GM23248 (cell line): ENCODE measurements around the gene OPCML. TPM values are rescaled to one million over a fixed set of nuclear protein-coding genes. Genes with fewer than 3 reads are reported as not detected.

Experiments
- DNase-seq: peaks from one replicate; pipeline ENCODE4 v3.0.0-alpha.2; 2015
- H2AFZ ChIP-seq: fragments of 200-600 bp; sonication (generic); 2 replicates; pipeline ENCODE4 v1.6.1; 2016; ENCODE audit warnings: antibody characterized with exemption
- H3F3A ChIP-seq: fragments of 200-600 bp; sonication (generic); 2 replicates; pipeline ENCODE4 v1.6.1; 2016; ENCODE audit warnings: mild to moderate bottlenecking, antibody characterized with exemption, mixed run types; ENCODE audit not compliant: insufficient read depth
- H3K27ac ChIP-seq: fragments of 200-600 bp; sonication (generic); 2 replicates; pipeline ENCODE4 v1.5.1; 2016; ENCODE audit warnings: mild to moderate bottlenecking
- H3K27me3 ChIP-seq: fragments of 200-600 bp; sonication (generic); replicated peaks from 2 replicates; pipeline ENCODE4 v1.6.1; 2016; ENCODE audit warnings: mild to moderate bottlenecking; ENCODE audit not compliant: insufficient read depth
- H3K36me3 ChIP-seq: fragments of 200-600 bp; sonication (generic); 2 replicates; pipeline ENCODE4 v1.6.1; 2016; ENCODE audit warnings: low read depth, mild to moderate bottlenecking
- H3K4me1 ChIP-seq: fragments of 200-600 bp; sonication (generic); 2 replicates; pipeline ENCODE4 v1.6.1; 2016; ENCODE audit warnings: mild to moderate bottlenecking; ENCODE audit not compliant: insufficient read depth
- H3K4me2 ChIP-seq: fragments of 200-600 bp; sonication (generic); one replicate; pipeline ENCODE4 v1.6.1; 2016; ENCODE audit warnings: mild to moderate bottlenecking; ENCODE audit not compliant: unreplicated experiment
- H3K4me3 ChIP-seq: fragments of 200-600 bp; sonication (generic); 2 replicates; pipeline ENCODE4 v1.5.1; 2016; ENCODE audit warnings: mild to moderate bottlenecking
- H3K79me2 ChIP-seq: fragments of 200-600 bp; sonication (generic); 2 replicates; pipeline ENCODE4 v1.6.1; 2016; ENCODE audit warnings: mild to moderate bottlenecking; ENCODE audit not compliant: insufficient read depth
- H3K9ac ChIP-seq: fragments of 200-600 bp; sonication (generic); 2 replicates; pipeline ENCODE4 v1.6.1; 2016; ENCODE audit warnings: mild to moderate bottlenecking
- H3K9me2 ChIP-seq: fragments of 200-600 bp; sonication (generic); 2 replicates; pipeline ENCODE4 v1.6.1; 2016; ENCODE audit warnings: mixed run types, mild to moderate bottlenecking, moderate library complexity; ENCODE audit not compliant: insufficient read depth
- H3K9me3 ChIP-seq: fragments of 200-600 bp; sonication (generic); one replicate; pipeline ENCODE4 v1.6.1; 2017; ENCODE audit warnings: low read depth
- H4K20me1 ChIP-seq: fragments of 200-600 bp; sonication (generic); 2 replicates; pipeline ENCODE4 v1.6.0; 2016; ENCODE audit not compliant: insufficient read depth
- EZH2 ChIP-seq: fragments of 200-600 bp; sonication (generic); IDR thresholded peaks from 2 replicates; pipeline ENCODE4 v1.6.1; 2018; ENCODE audit warnings: antibody characterized with exemption, mild to moderate bottlenecking; ENCODE audit not compliant: insufficient read depth, poor library complexity, severe bottlenecking
- EZH2phosphoT487 ChIP-seq: fragments of 200-600 bp; sonication (generic); IDR thresholded peaks from 2 replicates; pipeline ENCODE4 v1.6.1; 2018; ENCODE audit warnings: antibody characterized with exemption, moderate library complexity, mild to moderate bottlenecking, low read depth; ENCODE audit not compliant: insufficient read depth
- WGBS, 2 experiments: methylation state at CpG; one replicate each; pipeline ENCODE4 v1.1.6; 2015 to 2017; ENCODE audit warnings: low lambda C conversion rate in 2 of 2, low coverage in 1 of 2; ENCODE audit errors: missing lambda C conversion rate in 2 of 2; 5-methylcytosine and 5-hydroxymethylcytosine counted together
- in situ Hi-C: fragments of 300-500 bp; cut with MboI; formaldehyde crosslinking; loops from 2 replicates; pipeline ENCODE4 v1.15.0; 2020
- polyA plus RNA-seq: library from polyadenylated mRNA; unstranded; fragments of >200 nt; fragmentation: Nextera tagmentation; extraction: Ambion mirVana; gene quantifications from 2 replicates; pipeline ENCODE4 v1.2.1, GENCODE V29; 2016
- total RNA-seq: library from RNA; depleted of rRNA; stranded (reverse); fragments of >200 nt; shearing (Covaris generic); gene quantifications from 2 replicates; pipeline ENCODE4 v1.2.3, GENCODE V29; 2014

The OPCML gene
- total and polyA plus RNA-seq, 2 experiments from 2014 or later: 0.69 to 1.6 TPM

GRCh38 chr11:132471466-132471865 is 1060.8 kb downstream of the OPCML start:
- peaks cover 28% of the 10 kb centered on the region for H3K4me1 ChIP-seq
- no peaks in the 10 kb centered on the region for H4K20me1 ChIP-seq
- H3K27ac ChIP-seq: peak overlapping the region; percentile 75
- H3K9me2 ChIP-seq: no peaks in the 10 kb centered on the region
- TF ChIP-seq EZH2: no peak
- 0 out of 2 replicates have a peak, but pooled peaks have one; percentile 48 for TF ChIP-seq EZH2phosphoT487
- no peaks in the 10 kb centered on the region for H3K36me3 ChIP-seq
- peaks cover 32% of the 10 kb centered on the region for H3F3A ChIP-seq
- H3K4me2 ChIP-seq: peak overlapping the region; percentile 38
- WGBS, 2 experiments: 2% methylated on average over 3 of the region's 3 CpGs
- no peaks in the 10 kb centered on the region for H3K9me3 ChIP-seq
- H3K9ac ChIP-seq: 0 out of 2 replicates have a peak overlapping the region, but pooled peaks have one; percentile 23
- no peaks in the 10 kb centered on the region for H3K27me3 ChIP-seq
- no peaks in the 10 kb centered on the region for H3K79me2 ChIP-seq
- no peak overlapping the region for H2AFZ ChIP-seq
- in situ Hi-C loops: no loop called here
- DNase-seq: peak; percentile 90
- H3K4me3 ChIP-seq: no peak overlapping the region

- 69 to 76% methylated on average over 7 of the region's 7 CpGs for WGBS, 2 experiments
Observed at GRCh38 chr11:132466983-132467382, 1065.3 kb downstream of the OPCML start.

GRCh38 chr11:132464939-132465338 is 1067.4 kb downstream of the OPCML start:
- Histone ChIP-seq H3K4me3 (no peak overlapping the region), H3K4me2 (no peak overlapping the region), H2AFZ (no peak overlapping the region), H3K9me3 (no peaks in the 10 kb centered on the region), H3F3A (no peaks in the 10 kb centered on the region), H3K9me2 (no peaks in the 10 kb centered on the region), H3K27me3 (no peaks in the 10 kb centered on the region), H3K4me1 (no peaks in the 10 kb centered on the region), H3K27ac (no peak overlapping the region), H4K20me1 (no peaks in the 10 kb centered on the region), H3K79me2 (no peaks in the 10 kb centered on the region), H3K36me3 (no peaks in the 10 kb centered on the region), H3K9ac (no peak overlapping the region)
- in situ Hi-C loops: no loop called here
- no peak for TF ChIP-seq EZH2phosphoT487
- TF ChIP-seq EZH2: no peak
- peak; percentile 15 for DNase-seq
- 67 to 70% methylated on average over 3 of the region's 3 CpGs for WGBS, 2 experiments

More at GRCh38 chr11:132466983-132467382, 1065.3 kb downstream of the OPCML start:
- Histone ChIP-seq H3K9ac (no peak overlapping the region), H4K20me1 (no peaks in the 10 kb centered on the region), H3F3A (peaks cover 18% of the 10 kb centered on the region), H3K27ac (no peak overlapping the region), H3K9me2 (no peaks in the 10 kb centered on the region), H3K4me2 (no peak overlapping the region), H2AFZ (no peak overlapping the region), H3K36me3 (no peaks in the 10 kb centered on the region), H3K27me3 (no peaks in the 10 kb centered on the region), H3K4me3 (no peak overlapping the region), H3K9me3 (no peaks in the 10 kb centered on the region), H3K4me1 (peaks cover 16% of the 10 kb centered on the region), H3K79me2 (no peaks in the 10 kb centered on the region)
- in situ Hi-C loops: no loop called here
- no peak for DNase-seq
- no peak for TF ChIP-seq EZH2
- TF ChIP-seq EZH2phosphoT487: no peak

GRCh38 chr11:132464003-132464342 is 1068.3 kb downstream of the OPCML start:
- Histone ChIP-seq H4K20me1 (no peaks in the 10 kb centered on the region), H2AFZ (no peak overlapping the region), H3K9me3 (no peaks in the 10 kb centered on the region), H3K79me2 (no peaks in the 10 kb centered on the region), H3K9ac (no peak overlapping the region), H3K36me3 (no peaks in the 10 kb centered on the region), H3K4me2 (no peak overlapping the region), H3F3A (no peaks in the 10 kb centered on the region), H3K4me3 (no peak overlapping the region), H3K27me3 (no peaks in the 10 kb centered on the region), H3K9me2 (no peaks in the 10 kb centered on the region), H3K4me1 (no peaks in the 10 kb centered on the region), H3K27ac (no peak overlapping the region)
- TF ChIP-seq EZH2: no peak
- TF ChIP-seq EZH2phosphoT487: no peak
- WGBS, 2 experiments: 41 to 55% methylated on average over 1 of the region's 1 CpG
- peak; percentile 13 for DNase-seq
- in situ Hi-C loops: no loop called here
